Vagina (tissue), 2 donors: ENCODE data around the gene CBFB. TPM values are rescaled to one million over a fixed set of nuclear protein-coding genes. Genes with fewer than 3 reads are reported as not detected.
A peak's percentile ranks its signal among the peaks of the same experiment; 100 is the strongest.

Experiments used
- DNase-seq, 2 donors: peaks; one replicate each; pipeline ENCODE4 v3.0.0-alpha.2; 2017; ENCODE audit errors: extremely low spot score in 2 of 2
- H3K27ac ChIP-seq: fragments of 200-600 bp; sonication (generic); one replicate; pipeline ENCODE4 v1.5.1; 2019
- H3K27me3 ChIP-seq: fragments of 200-600 bp; sonication (generic); one replicate; pipeline ENCODE4 v1.5.1; 2019
- H3K36me3 ChIP-seq, 2 donors: fragments of 200-600 bp; sonication (generic); one replicate each; pipeline ENCODE4 v1.5.1; 2017 to 2019
- H3K4me1 ChIP-seq: fragments of 200-600 bp; sonication (generic); one replicate; pipeline ENCODE4 v1.5.1; 2019
- H3K4me3 ChIP-seq, 2 donors: fragments of 200-600 bp; sonication (generic); 1 replicate in 1 of 2; 2 replicates in 1 of 2; pipeline ENCODE4 v1.5.1; 2016 to 2019
- H3K9me3 ChIP-seq: fragments of 200-600 bp; sonication (generic); one replicate; pipeline ENCODE4 v1.5.1; 2019
- CTCF ChIP-seq, 3 experiments: fragments of 450-650 bp in 2 of 3; fragments of 200-600 bp in 1 of 3; sonication (generic) in 1 of 3; IDR thresholded peaks; one replicate each; pipeline ENCODE4 v1.5.1; 2017 to 2019; ENCODE audit warnings: antibody characterized with exemption in 3 of 3, mild to moderate bottlenecking in 2 of 3, moderate library complexity in 2 of 3
- POLR2A ChIP-seq, 2 donors: fragments of 450-650 bp; IDR thresholded peaks; one replicate each; pipeline ENCODE4 v1.6.1; 2017; ENCODE audit warnings: antibody characterized with exemption in 2 of 2, mild to moderate bottlenecking in 2 of 2, moderate library complexity in 2 of 2
- POLR2AphosphoS5 ChIP-seq, 2 donors: sonication (generic); formaldehyde crosslinking; IDR thresholded peaks; one replicate each; pipeline ENCODE4 v1.9.0; 2017; ENCODE audit warnings: antibody characterized with exemption in 2 of 2, mild to moderate bottlenecking in 2 of 2, low read depth in 1 of 2; ENCODE audit not compliant: insufficient read depth in 1 of 2
- intact Hi-C: fragments of 100-400 bp; cut with DNase I; formaldehyde crosslinking; loops from one replicate; pipeline ENCODE4 v1.15.1; 2023
- total RNA-seq: library from RNA; depleted of rRNA; stranded (reverse); fragments of >200 nt; gene quantifications from one replicate; pipeline ENCODE4 v1.2.3, GENCODE V29; 2016

The CBFB gene
- total RNA-seq, 1 donor from 2014 or later = 33.9 TPM

- H3K4me1 ChIP-seq = peaks cover 23% of the 10 kb centered on the region
- TF ChIP-seq POLR2A (IDR thresholded peaks at IDR 0.05) (no peak), CTCF (IDR thresholded peaks at IDR 0.05) (no peak), POLR2AphosphoS5 (IDR thresholded peaks at IDR 0.05; ENCODE audit: insufficient read depth in 1 of 2, low read depth in 1 of 2) (no peak)
- H3K27me3 ChIP-seq = no peaks in the 10 kb centered on the region
- peak in 1 of 2 donors; percentile 69 for DNase-seq
- no peak overlapping the region for H3K4me3 ChIP-seq
- intact Hi-C loops = no loop called here
- peaks cover 0 to 13% of the 10 kb centered on the region in 2 donors for H3K36me3 ChIP-seq
- H3K27ac ChIP-seq = no peak overlapping the region
- H3K9me3 ChIP-seq = no peaks in the 10 kb centered on the region
These were observed 75.1 kb downstream of the CBFB start for GRCh38 chr16:67104061-67104460.

GRCh38 chr16:67104845-67105244, 75.9 kb downstream of the CBFB start:
- peak in 1 of 2 donors; percentile 42 for DNase-seq
- intact Hi-C loops = no loop called here
- TF ChIP-seq POLR2A (IDR thresholded peaks at IDR 0.05) = no peak
- no peak for TF ChIP-seq CTCF (IDR thresholded peaks at IDR 0.05)
- TF ChIP-seq POLR2AphosphoS5 (IDR thresholded peaks at IDR 0.05; ENCODE audit: insufficient read depth in 1 of 2, low read depth in 1 of 2) = peak in 1 of 2 donors; percentile 61
- Histone ChIP-seq H3K4me1 (peaks cover 28% of the 10 kb centered on the region), H3K4me3 (no peak overlapping the region), H3K9me3 (no peaks in the 10 kb centered on the region), H3K36me3 (peaks cover 0 to 7% of the 10 kb centered on the region in 2 donors), H3K27ac (no peak overlapping the region), H3K27me3 (no peaks in the 10 kb centered on the region)

- no peak overlapping the region for H3K27ac ChIP-seq
- H3K27me3 ChIP-seq = no peaks in the 10 kb centered on the region
- peaks cover 0 to 3% of the 10 kb centered on the region in 2 donors for H3K36me3 ChIP-seq
- intact Hi-C loops = no loop called here
- DNase-seq = no peak
- peaks cover 31% of the 10 kb centered on the region for H3K4me1 ChIP-seq
- H3K4me3 ChIP-seq = no peak overlapping the region
- TF ChIP-seq POLR2A (IDR thresholded peaks at IDR 0.05) = no peak
- H3K9me3 ChIP-seq = no peaks in the 10 kb centered on the region
These were observed 76.3 kb downstream of the CBFB start for GRCh38 chr16:67105246-67105645.

GRCh38 chr16:67105881-67106280, 76.9 kb downstream of the CBFB start:
- H3K4me3 ChIP-seq = no peak overlapping the region
- H3K27me3 ChIP-seq = no peaks in the 10 kb centered on the region
- H3K27ac ChIP-seq = no peak overlapping the region
- no peak for TF ChIP-seq POLR2A (IDR thresholded peaks at IDR 0.05)
- no peak for TF ChIP-seq POLR2AphosphoS5 (IDR thresholded peaks at IDR 0.05; ENCODE audit: insufficient read depth in 1 of 2, low read depth in 1 of 2)
- no peak for TF ChIP-seq CTCF (IDR thresholded peaks at IDR 0.05)
- no peaks in the 10 kb centered on the region for H3K9me3 ChIP-seq
- peaks cover 37% of the 10 kb centered on the region for H3K4me1 ChIP-seq
- DNase-seq = no peak
- intact Hi-C loops = no loop called here
- no peaks in the 10 kb centered on the region for H3K36me3 ChIP-seq

GRCh38 chr16:67108489-67108888, 79.5 kb downstream of the CBFB start:
- no peak for DNase-seq
- Histone ChIP-seq H3K27me3 (no peaks in the 10 kb centered on the region), H3K36me3 (no peaks in the 10 kb centered on the region), H3K4me1 (peaks cover 61% of the 10 kb centered on the region), H3K27ac (no peak overlapping the region), H3K9me3 (no peaks in the 10 kb centered on the region), H3K4me3 (no peak overlapping the region)
- intact Hi-C loops = no loop called here
- no peak for TF ChIP-seq CTCF (IDR thresholded peaks at IDR 0.05)
- TF ChIP-seq POLR2A (IDR thresholded peaks at IDR 0.05) = no peak
- TF ChIP-seq POLR2AphosphoS5 (IDR thresholded peaks at IDR 0.05; ENCODE audit: insufficient read depth in 1 of 2, low read depth in 1 of 2) = no peak
